Activated gamma-delta T cell treated with anti-CD3 and anti-CD28 coated beads, Interleukin-2, amount 50 U/mL, for 16 hours (primary cell): ENCODE measurements around the gene ABLIM1.

Experiments
- DNase-seq: peaks from one replicate; pipeline ENCODE4 v3.0.0-alpha.2; 2020; ENCODE audit warnings: low read depth

ABLIM1 gene

DNA sequence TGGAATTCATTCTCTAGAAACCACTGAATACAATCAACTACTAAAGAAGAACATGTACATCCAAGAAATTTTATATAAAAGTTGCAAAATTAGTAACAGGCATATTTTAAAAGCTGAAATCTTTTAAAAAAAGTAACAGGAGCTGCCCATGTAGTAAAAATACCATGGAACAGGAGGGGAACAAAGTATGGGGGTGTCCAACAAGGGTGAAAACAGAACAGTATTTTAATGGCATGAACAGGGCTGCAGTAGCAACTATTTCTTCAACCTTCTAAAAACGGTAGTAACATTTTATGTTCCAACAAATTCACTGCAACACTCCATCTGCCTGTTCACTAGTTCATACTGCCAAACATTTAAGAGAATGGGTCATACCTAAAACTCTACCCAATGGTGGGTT, 77.0 kb downstream of the ABLIM1 start:
- no peak for DNase-seq

DNA sequence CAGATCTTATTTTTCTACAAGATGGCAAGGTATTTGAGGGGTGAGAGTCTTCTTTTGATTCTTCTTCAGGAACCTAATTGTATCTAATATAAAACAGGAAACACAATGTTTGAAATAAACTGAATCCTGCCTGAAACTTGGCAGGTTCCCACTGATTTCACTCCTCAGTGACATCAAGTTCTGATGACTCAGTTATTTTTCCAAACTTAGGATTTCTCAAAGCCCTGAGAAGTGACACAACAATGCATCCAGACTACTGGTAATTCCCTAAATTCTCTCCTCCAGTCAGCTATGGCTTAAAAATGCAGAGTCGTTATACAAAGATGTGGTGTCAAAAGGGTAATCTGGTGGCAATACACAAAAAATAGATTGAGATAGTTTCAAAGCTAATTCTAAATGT, 80.9 kb downstream of the ABLIM1 start:
- DNase-seq = no peak

GRCh38 chr10:114576716-114577115, 81.4 kb downstream of the ABLIM1 start:
- DNase-seq = no peak

- DNase-seq = no peak
Measured at GRCh38 chr10:114576132-114576487, 82.0 kb downstream of the ABLIM1 start.

DNA sequence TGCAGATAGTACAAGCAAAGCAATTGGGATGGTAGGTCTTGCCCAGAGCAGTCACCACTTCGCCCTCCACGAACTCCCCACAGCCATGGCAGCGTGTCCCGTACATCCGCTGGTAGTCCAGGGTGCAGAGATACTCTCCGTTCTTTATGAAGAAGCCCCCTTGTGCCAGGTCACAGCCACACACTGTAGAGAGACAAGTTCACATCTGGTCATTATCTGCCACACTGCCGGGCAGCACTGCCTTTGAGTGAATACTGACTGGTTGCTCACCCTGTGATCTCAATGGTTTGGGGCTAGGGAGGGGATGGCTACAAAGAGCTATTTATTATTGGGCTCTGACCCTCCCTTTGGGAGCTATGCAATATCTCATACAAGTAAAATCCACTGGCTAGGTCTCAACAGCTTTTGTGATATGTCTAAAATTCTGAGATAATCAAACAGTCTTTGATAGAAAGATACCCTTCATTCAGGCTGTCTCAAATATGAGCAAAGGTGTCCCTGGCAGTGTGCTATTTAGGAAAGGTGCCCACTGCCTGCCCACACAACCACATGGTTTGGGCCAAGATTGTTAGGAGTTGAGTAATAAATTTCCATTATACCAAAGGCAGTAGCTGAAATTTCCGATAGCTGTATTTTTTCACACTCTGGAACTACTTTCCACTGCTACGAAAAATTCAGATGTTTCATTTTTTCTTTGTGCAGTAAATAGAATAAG, 82.5 kb downstream of the ABLIM1 start:
- no peak for DNase-seq

GRCh38 chr10:114573330-114574045, 84.6 kb downstream of the ABLIM1 start:
- no peak for DNase-seq

- no peak for DNase-seq
Measured at GRCh38 chr10:114571316-114571999, 86.6 kb downstream of the ABLIM1 start.

DNA sequence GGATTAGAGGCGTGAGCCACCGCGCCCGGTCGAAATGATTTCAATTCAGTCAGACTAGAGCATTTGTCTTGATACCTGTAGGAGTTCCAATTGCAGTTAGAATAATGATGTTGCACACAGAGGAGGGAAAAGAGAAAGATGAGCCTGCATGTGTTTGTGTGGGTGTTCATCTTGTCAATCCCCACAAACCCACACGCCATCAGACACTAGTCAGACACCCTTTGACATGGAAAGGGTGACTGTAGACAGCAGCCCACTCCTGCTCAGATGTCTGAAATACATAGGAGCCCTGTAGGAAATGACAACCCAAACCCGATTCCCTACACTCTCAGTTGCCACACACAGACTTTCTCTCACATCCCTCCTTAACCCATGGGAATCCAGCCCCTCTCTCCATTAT, 92.0 kb downstream of the ABLIM1 start:
- no peak for DNase-seq

- no peak for DNase-seq
Measured at GRCh38 chr10:114565066-114565465, 93.0 kb downstream of the ABLIM1 start.

DNA sequence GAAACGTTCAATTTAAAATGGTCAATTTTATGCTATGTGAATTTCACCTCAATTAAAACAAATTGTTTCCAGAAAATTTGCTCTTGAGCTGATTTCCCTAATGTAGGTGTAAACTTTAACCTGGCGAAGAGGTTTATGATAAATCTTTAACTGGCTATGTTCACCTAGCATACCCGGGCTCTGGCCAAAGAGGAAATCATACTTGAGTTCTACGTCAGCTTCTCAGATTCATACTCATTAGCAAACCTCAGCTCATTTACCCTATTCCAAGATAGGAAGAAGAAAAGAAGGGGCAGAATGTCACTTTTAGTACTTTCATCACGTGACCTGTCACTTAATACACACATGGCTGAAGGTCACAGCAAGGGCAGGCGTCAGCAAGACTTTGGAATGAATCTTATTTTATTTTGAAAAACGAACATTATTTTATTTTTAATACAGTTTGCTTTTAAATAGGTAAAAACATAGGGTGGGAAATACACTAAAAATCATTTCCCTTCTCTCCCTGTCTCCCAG, 97.0 kb downstream of the ABLIM1 start:
- no peak for DNase-seq

- no peak for DNase-seq
Measured at GRCh38 chr10:114560144-114560543, 97.9 kb downstream of the ABLIM1 start.

GRCh38 chr10:114559636-114560035, 98.4 kb downstream of the ABLIM1 start:
- no peak for DNase-seq

DNA sequence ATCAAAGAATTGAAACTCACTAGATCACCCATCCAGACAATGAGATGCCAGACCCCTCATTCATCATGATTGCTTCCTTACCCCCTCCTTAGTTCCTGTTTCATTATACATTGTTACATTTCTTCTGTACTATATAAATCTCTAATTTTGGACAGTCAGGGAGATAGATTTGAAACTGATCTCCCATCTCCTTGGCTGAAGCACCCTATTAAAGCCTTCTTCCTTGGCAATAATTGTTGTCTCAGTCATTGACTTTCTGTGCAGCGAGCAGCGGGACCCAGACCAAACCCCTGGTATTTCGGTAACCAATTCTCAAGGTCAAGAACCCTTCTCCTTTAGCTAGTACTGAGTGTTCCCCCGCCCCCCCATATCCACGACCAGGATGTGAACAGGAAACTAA, 100.2 kb downstream of the ABLIM1 start:
- DNase-seq = no peak

DNA sequence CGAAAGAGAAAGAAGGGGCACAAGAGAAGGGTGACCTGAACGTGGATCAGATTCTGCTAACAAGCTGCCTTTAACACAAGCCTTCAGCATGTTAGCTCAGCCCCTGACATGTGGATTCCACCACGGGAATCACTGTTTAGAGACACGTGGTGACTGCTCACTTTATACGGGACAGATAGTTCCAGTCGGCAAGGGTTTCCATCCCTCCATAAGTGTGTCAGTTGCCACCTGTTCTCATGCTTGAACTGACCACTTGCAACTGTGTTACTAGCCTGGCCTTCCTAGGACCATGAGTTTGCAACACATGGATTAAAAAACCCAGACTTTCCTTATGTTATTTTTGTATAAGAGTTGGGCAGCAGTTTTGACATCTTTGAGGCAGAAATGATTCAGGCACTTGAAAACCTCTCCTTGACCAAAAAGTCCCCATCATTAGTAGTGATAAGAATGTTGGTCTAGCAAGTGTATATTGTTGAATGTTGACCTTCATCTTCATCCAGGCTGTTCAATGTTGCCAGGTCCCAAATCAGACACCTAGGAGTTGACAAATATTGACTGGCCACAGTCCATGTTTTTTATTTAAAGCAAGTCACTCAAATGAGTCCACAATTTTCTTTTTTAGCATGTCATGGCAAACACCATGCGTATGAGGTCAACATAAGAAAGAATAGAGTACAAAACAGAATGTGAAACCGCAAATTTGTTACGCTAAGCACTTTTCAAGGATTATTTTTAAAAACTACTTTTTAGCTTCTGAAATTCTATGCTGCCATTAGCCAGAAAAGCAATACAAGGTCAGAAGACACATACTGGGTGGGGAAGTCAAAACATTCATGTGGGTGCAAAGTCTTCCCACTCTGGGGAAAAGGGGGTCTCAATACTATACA, 101.6 kb downstream of the ABLIM1 start:
- no peak for DNase-seq

- no peak for DNase-seq
Measured at GRCh38 chr10:114553436-114553835, 104.6 kb downstream of the ABLIM1 start.

DNA sequence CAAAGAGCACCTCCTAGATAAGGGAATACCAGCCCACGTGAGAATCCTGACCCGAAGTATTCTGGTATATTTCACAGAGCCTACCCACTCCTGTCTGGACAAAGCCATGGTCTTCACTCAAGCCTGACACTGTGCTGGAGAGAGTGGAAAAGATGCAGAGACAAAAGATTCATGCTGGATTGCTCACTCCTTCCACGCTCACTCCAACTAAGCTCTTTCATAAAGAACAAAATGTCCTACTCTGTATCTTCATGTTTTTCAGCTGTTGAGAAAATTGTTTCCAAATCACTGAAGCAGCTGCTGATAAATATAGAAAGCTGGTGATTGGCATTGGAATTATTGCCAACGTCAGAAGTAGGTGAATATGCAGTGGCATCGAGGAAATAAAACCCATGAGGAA, 106.0 kb downstream of the ABLIM1 start:
- DNase-seq = no peak

- DNase-seq = no peak
Measured at GRCh38 chr10:114551636-114551972, 106.5 kb downstream of the ABLIM1 start.

DNA sequence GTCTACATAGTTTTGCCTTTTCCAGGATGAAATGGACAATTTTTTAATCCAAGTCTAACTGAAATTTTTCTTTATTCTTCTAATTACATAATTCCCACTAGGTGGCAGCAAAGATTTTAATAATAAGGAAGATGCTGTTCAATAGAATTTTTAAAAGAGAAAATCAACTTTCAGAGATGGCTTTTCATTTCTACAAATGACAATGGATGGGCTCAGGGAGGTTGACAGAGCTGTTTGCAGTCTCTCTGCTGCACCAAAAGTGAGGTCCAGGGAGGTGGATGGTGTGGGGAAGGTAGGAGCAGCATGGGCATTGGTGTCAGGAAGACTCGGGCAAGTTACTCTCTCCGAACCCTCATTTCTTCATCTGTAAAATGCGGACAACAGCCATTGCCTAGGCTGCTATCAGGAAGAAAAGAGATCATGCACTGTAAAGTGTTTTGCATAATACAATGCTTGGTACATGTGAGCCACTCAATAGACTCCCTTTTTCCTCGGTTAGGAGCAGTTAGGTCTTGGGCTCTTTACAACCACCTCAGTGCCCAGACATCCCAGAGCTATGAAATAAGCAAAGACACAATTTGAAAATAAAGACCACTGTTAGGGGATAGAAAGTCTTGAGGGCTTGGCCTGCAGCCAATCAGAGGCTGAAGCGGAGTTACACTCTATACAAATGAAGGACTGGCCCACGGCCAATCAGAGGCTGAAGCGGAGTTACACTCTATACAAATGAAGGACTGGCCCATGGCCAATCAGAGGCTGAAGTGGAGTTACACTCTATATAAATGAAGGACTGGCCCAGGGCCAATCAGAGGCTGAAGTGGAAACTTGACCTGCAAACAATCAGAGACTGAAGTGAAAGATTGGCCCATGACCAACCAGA, 107.1 kb downstream of the ABLIM1 start:
- no peak for DNase-seq

DNA sequence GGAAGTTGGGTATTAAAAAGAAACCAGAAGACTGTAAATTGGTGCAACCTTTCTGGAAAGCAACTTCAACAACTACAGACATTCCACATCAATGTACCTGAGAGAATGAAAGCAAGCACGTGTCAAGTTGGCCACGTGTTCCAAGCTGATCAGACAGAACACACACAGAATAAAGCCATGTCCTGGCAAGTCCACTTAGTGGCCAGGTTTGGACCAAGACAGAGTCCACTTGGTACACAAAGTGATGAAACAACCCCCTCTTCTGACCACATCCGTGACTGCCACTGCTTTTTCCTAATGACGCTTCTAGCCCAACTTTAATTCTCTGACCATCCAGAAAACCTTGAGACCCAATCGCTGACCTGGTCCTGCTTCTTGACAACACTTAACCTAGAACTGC, 109.4 kb downstream of the ABLIM1 start:
- DNase-seq = no peak

- DNase-seq = no peak
Measured at GRCh38 chr10:114547514-114547913, 110.6 kb downstream of the ABLIM1 start.

- no peak for DNase-seq
Measured at GRCh38 chr10:114547056-114547455, 111.0 kb downstream of the ABLIM1 start.
